AML-193 (cell line): ENCODE measurements around the gene OSGIN1.

Experiments used
- DNase-seq, 2 experiments: peaks; one replicate each; lab custom pipeline; 2025; lab: John Stamatoyannopoulos, UW

The OSGIN1 gene

DNA sequence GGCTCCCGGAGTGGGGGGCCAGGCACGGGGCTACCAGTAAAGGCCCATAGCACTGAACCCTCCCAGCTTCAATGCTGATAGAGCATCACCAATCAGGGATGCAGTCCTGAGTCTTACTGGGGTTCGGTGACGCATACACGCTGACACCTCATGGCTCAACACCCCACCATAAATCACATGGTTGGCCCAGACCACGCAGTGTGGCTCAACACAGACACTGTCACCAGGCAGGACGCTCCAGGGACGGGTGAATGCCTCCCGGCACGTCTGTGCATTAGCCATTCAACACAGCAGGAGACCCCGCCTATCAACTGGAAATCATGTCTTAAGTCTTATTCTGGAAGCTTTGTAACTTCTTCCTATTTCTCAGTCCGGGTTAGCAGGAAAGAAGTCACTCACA, 50.0 kb downstream of the OSGIN1 start:
- DNase-seq = no peak

GRCh38 chr16:84004442-84004841, 51.4 kb downstream of the OSGIN1 start:
- no peak for DNase-seq

GRCh38 chr16:84005391-84005790, 52.4 kb downstream of the OSGIN1 start:
- no peak for DNase-seq

DNA sequence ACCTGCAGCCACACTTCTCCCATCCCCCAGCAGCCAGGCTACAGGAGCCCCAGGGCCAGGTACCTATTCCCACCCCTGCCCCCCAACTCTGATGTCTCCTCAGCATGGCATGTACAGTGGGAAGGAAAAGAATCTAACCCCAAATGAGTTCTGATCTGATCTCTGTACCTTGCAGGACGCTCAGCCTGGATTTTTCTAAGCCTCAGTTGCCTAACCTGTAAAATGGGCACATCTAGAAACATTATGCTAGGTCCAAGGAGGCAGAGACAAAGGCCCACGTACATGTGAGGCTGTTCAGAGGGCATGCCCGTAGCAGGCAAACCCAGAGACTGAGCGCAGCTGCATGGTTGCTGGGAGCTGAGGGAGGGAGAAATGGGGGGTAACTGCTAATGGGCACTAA, 54.5 kb downstream of the OSGIN1 start:
- no peak for DNase-seq

DNA sequence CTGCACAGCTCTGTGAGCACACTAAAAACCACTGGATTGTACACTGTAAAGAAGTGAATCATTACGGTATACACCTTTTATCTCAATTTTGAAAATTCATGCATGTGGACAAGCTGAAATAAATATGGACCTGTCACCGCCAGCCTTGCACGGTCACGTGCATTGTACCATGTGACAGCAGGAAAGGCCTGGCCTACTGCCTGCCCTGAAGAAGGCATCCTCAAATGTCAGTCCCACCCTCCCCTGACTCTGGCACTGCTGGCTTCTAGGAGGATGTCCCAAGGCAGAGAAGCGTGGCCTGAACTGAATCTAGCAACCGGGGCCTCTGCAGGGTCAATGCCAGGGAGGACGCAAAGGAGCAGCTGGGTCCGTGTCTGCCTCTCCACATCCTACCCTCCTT, 54.9 kb downstream of the OSGIN1 start:
- DNase-seq = no peak

- DNase-seq = no peak
Measured at GRCh38 chr16:84009282-84009681, 56.2 kb downstream of the OSGIN1 start.

- DNase-seq = no peak
Measured at GRCh38 chr16:84013787-84014569, 60.9 kb downstream of the OSGIN1 start.

- no peak for DNase-seq
Measured at GRCh38 chr16:84014570-84015327, 61.7 kb downstream of the OSGIN1 start.

- no peak for DNase-seq
Measured at GRCh38 chr16:84015399-84015798, 62.4 kb downstream of the OSGIN1 start.
